ENCODE data around the gene MOB3B. TPM values are rescaled to one million over a fixed set of nuclear protein-coding genes. Genes with fewer than 3 reads are reported as not detected.

The MOB3B gene
- polyA plus RNA-seq, 1 of the 3 experiments (the other 2 are of a cell fraction): 0.90 TPM

GRCh38 chr9:27496135-27496504 lies 33.5 kb downstream of the MOB3B start:
- no peak overlapping the region for H2AFZ ChIP-seq (ENCODE audit: low read depth)
- no peaks in the 10 kb centered on the region for H3K9me3 ChIP-seq
- H3K4me1 ChIP-seq (ENCODE audit: control insufficient read depth in 1 of 2, insufficient read depth in 2 of 2, low read depth in 1 of 2, low read length in 1 of 2): no peaks in the 10 kb centered on the region; a peak in 2 of 4 replicates
- H3K36me3 ChIP-seq (replicated peaks in 1 of 2; ENCODE audit: control insufficient read depth in 1 of 2, insufficient read depth in 2 of 2, low read length in 1 of 2): no peaks in the 10 kb centered on the region
- no peaks in the 10 kb centered on the region for H3K9me2 ChIP-seq
- H3K4me2 ChIP-seq: no peak overlapping the region
- TF ChIP-seq POLR2AphosphoS5 (IDR thresholded peaks at IDR 0.05; ENCODE audit: low read depth, low read length) (no peak), ELF1 (IDR thresholded peaks at IDR 0.05) (no peak), CHD2 (IDR thresholded peaks at IDR 0.05; ENCODE audit: low read length, partially characterized antibody) (no peak), SIN3A (IDR thresholded peaks at IDR 0.05; ENCODE audit: borderline replicate concordance, low read depth, low read length) (no peak), FOSL2 (IDR thresholded peaks at IDR 0.05; ENCODE audit: borderline replicate concordance, low read depth) (no peak), SMC3 (IDR thresholded peaks at IDR 0.05; ENCODE audit: low read depth, low read length) (no peak), REST (IDR thresholded peaks at IDR 0.05; ENCODE audit: low read depth, low read length) (no peak), FOXJ3 (CRISPR knock-in tag; IDR thresholded peaks at IDR 0.05) (no peak), MAX (IDR thresholded peaks at IDR 0.05; ENCODE audit: low read depth) (no peak), RFX5 (IDR thresholded peaks at IDR 0.05; ENCODE audit: low read length) (no peak), RXRA (IDR thresholded peaks at IDR 0.05; ENCODE audit: borderline replicate concordance, low read depth) (no peak), PBX3 (IDR thresholded peaks at IDR 0.05) (no peak), CTCF (IDR thresholded peaks at IDR 0.05) (no peak), MEF2A (IDR thresholded peaks at IDR 0.05; ENCODE audit: borderline replicate concordance, low read depth) (no peak), RCOR1 (IDR thresholded peaks at IDR 0.05; ENCODE audit: low read length) (no peak), NFIC (IDR thresholded peaks at IDR 0.05; ENCODE audit: borderline replicate concordance) (no peak), MXI1 (IDR thresholded peaks at IDR 0.05; ENCODE audit: low read depth, low read length) (no peak)
- H3F3A ChIP-seq (replicated peaks; ENCODE audit: insufficient read depth): peaks cover 11% of the 10 kb centered on the region
- WGBS (ENCODE audit: low lambda C conversion rate): 66% methylated on average over 3 of the region's 3 CpGs
- no peaks in the 10 kb centered on the region for H3K79me2 ChIP-seq (ENCODE audit: insufficient read depth)
- H3K27me3 ChIP-seq (ENCODE audit: insufficient read depth): no peaks in the 10 kb centered on the region
- H3K4me3 ChIP-seq (ENCODE audit: low read depth in 2 of 2, low read length in 1 of 2): no peak overlapping the region
- no peak overlapping the region for H3K27ac ChIP-seq (ENCODE audit: low read depth in 2 of 2, low read length in 1 of 2)
- no peaks in the 10 kb centered on the region for H4K20me1 ChIP-seq (ENCODE audit: insufficient read depth)
- no peak overlapping the region for H3K9ac ChIP-seq
- ChIA-PET POLR2A (no interaction called here), CTCF (no interaction called here)
- DNase-seq: no peak
